GM18870 (cell line): Measurements from ENCODE around the gene RIMBP2.
"Not testable (repeated sequence)": the region's sequence is repeated elsewhere in the genome, so short reads cannot be mapped to it uniquely, and the experiment has no call there.

Experiments used
- ATAC-seq: cut with Tn5 transposase; IDR thresholded peaks from one replicate; pipeline ENCODE4 v1.9.1; 2021; ENCODE audit warnings: moderate library complexity; ENCODE audit not compliant: unreplicated experiment

RIMBP2 gene

GRCh38 chr12:130609966-130610365 lies 106.1 kb downstream of the RIMBP2 start:
- ATAC-seq, result no peak

GRCh38 chr12:130608831-130609230 lies 107.3 kb downstream of the RIMBP2 start:
- ATAC-seq, result no peak

- ATAC-seq, result no peak
These were observed 108.0 kb downstream of the RIMBP2 start for GRCh38 chr12:130608132-130608531.

- no peak for ATAC-seq
These were observed 109.9 kb downstream of the RIMBP2 start for GRCh38 chr12:130606231-130606630.

GRCh38 chr12:130603396-130603965 lies 112.6 kb downstream of the RIMBP2 start:
- no peak for ATAC-seq

GRCh38 chr12:130602251-130602650 lies 113.8 kb downstream of the RIMBP2 start:
- ATAC-seq, result no peak

GRCh38 chr12:130601327-130601726 lies 114.8 kb downstream of the RIMBP2 start:
- no peak for ATAC-seq

- no peak for ATAC-seq
These were observed 119.9 kb downstream of the RIMBP2 start for GRCh38 chr12:130596241-130596640.

GRCh38 chr12:130595566-130595965 lies 120.5 kb downstream of the RIMBP2 start:
- no peak for ATAC-seq

- no peak for ATAC-seq
These were observed 123.0 kb downstream of the RIMBP2 start for GRCh38 chr12:130593056-130593455.

GRCh38 chr12:130592641-130593040 lies 123.5 kb downstream of the RIMBP2 start:
- ATAC-seq, result no peak

GRCh38 chr12:130591736-130592135 lies 124.4 kb downstream of the RIMBP2 start:
- ATAC-seq, result no peak

GRCh38 chr12:130590685-130591084 lies 125.4 kb downstream of the RIMBP2 start:
- no peak for ATAC-seq

- ATAC-seq, result no peak
These were observed 126.4 kb downstream of the RIMBP2 start for GRCh38 chr12:130589540-130590317.

- no peak for ATAC-seq
These were observed 127.2 kb downstream of the RIMBP2 start for GRCh38 chr12:130588696-130589539.

- ATAC-seq, result no peak
These were observed 128.1 kb downstream of the RIMBP2 start for GRCh38 chr12:130587966-130588365.

GRCh38 chr12:130584475-130584874 lies 131.6 kb downstream of the RIMBP2 start:
- ATAC-seq, result not testable (repeated sequence)

GRCh38 chr12:130583800-130584199 lies 132.3 kb downstream of the RIMBP2 start:
- no peak for ATAC-seq

- ATAC-seq, result no peak
These were observed 132.8 kb downstream of the RIMBP2 start for GRCh38 chr12:130583317-130583716.

GRCh38 chr12:130582286-130582685 lies 133.8 kb downstream of the RIMBP2 start:
- ATAC-seq, result no peak

GRCh38 chr12:130581782-130582181 lies 134.3 kb downstream of the RIMBP2 start:
- ATAC-seq, result no peak

GRCh38 chr12:130579231-130579630 lies 136.9 kb downstream of the RIMBP2 start:
- ATAC-seq, result no peak
